IMR-90 (cell line): ENCODE data around the gene TP63.

Source experiments
- BHLHE40 ChIP-seq: fragments of 150-350 bp; IDR thresholded peaks from 2 replicates; pipeline ENCODE4 v1.6.1; 2016; ENCODE audit warnings: mild to moderate bottlenecking, low read depth, low read length
- CEBPB ChIP-seq: IDR thresholded peaks from 2 replicates; pipeline ENCODE4 v1.6.1; 2012; ENCODE audit warnings: low read depth, low read length, improper control_type of control experiment
- CHD1 ChIP-seq: IDR thresholded peaks from 2 replicates; pipeline ENCODE4 v1.6.1; 2012; ENCODE audit warnings: low read depth, low read length, improper control_type of control experiment
- CTCF ChIP-seq: conservative IDR thresholded peaks from 2 replicates; pipeline ENCODE4 v1.5.1; 2012; ENCODE audit warnings: mild to moderate bottlenecking, low read depth, low read length, improper control_type of control experiment
- FOS ChIP-seq: fragments of 150-350 bp; IDR thresholded peaks from 2 replicates; pipeline ENCODE4 v1.6.1; 2016; ENCODE audit warnings: low read depth, low read length
- MAFK ChIP-seq: IDR thresholded peaks from 2 replicates; pipeline ENCODE4 v1.6.1; 2012; ENCODE audit warnings: low read depth, low read length, improper control_type of control experiment
- POLR2A ChIP-seq: IDR thresholded peaks from 2 replicates; pipeline ENCODE4 v1.6.1; 2012; ENCODE audit warnings: mild to moderate bottlenecking, low read depth, low read length
- RAD21 ChIP-seq: IDR thresholded peaks from 2 replicates; pipeline ENCODE4 v1.6.1; 2012; ENCODE audit warnings: low read length, improper control_type of control experiment
- RCOR1 ChIP-seq: IDR thresholded peaks from 2 replicates; pipeline ENCODE4 v1.6.1; 2012; ENCODE audit warnings: mild to moderate bottlenecking, low read length, improper control_type of control experiment; ENCODE audit not compliant: insufficient replicate concordance
- SMC3 ChIP-seq: fragments of 150-350 bp; IDR thresholded peaks from 2 replicates; pipeline ENCODE4 v1.6.1; 2016; ENCODE audit warnings: low read depth, mild to moderate bottlenecking, antibody characterized with exemption, low read length, moderate library complexity
- USF2 ChIP-seq: fragments of 150-350 bp; IDR thresholded peaks from 2 replicates; pipeline ENCODE4 v1.6.1; 2017; ENCODE audit warnings: mild to moderate bottlenecking, antibody characterized with exemption, low read length, low read depth

- TF ChIP-seq BHLHE40: no peak
- TF ChIP-seq CTCF: no peak
- TF ChIP-seq POLR2A: no peak
- no peak for TF ChIP-seq CHD1
- no peak for TF ChIP-seq MAFK
- no peak for TF ChIP-seq RAD21
- no peak for TF ChIP-seq RCOR1
- TF ChIP-seq CEBPB: no peak
- no peak for TF ChIP-seq SMC3
- TF ChIP-seq FOS: no peak
- no peak for TF ChIP-seq USF2
These were observed 89.7 kb downstream of the TP63 start for GRCh38 chr3:189720736-189721417.
